Measurements from ENCODE around the gene CACNA1C.
A peak's percentile ranks its signal among the peaks of the same experiment; 100 is the strongest.

The CACNA1C gene

DNA sequence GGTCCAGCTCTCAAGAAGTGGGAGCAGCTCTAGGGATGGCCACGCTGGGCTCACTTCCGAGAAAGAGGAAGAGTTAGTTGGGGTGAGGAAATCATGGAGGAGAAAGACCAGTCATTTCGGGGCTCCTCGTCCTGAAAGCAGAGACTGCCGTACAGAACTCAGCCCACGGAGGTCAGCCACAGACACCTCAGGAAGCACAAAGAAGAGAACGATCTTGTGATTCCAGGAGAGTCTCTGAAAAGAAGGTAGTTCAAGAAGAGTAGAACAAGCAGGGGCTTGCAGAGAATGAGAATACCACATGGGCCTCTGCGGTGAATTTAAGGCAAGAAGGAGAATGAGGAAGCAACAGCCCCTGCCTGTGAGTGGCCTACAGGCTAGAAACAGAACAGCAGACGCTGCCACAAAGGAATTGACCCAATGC, 311.9 kb downstream of the CACNA1C start:
- no peak for DNase-seq (ENCODE audit: low spot score)

DNA sequence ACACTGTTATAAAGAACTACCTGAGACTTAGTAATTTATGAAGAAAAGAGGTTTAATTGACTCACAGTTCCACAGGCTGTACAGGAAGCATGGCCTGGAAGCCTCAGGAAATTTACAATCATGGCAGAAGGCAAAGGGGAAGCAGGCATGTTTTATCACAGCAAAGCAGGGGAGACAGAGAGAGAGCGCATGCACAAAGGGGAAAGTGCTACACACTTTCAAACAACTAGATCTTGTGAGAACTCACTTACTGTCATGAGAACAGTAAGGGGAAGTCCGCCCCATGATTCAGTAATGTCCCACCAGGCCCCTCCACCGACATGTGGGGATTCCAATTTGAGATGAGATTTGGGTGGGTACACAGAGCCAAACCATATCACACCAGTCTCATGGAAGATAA, 313.9 kb downstream of the CACNA1C start:
- no peak for DNase-seq (ENCODE audit: low spot score)

DNA sequence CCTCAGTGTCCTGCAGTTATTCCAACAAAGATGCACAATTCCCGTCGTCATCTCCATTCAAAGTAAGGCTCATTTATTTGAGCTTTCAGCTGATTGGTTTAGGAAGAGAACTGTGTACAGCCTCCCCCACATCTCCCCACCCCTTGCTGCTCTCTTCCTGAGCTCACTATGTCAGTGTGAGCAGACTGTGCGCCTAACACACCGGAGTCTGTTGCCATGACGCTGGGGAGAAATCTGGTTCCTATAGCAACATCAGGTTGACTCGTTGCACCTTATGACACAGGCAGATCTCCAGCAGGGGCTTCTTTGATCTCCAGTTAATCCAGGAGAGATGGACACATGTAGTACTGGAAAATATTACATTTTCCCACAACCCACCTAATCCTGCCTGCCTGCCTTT, 319.4 kb downstream of the CACNA1C start:
- no peak for DNase-seq (ENCODE audit: low spot score)

DNA sequence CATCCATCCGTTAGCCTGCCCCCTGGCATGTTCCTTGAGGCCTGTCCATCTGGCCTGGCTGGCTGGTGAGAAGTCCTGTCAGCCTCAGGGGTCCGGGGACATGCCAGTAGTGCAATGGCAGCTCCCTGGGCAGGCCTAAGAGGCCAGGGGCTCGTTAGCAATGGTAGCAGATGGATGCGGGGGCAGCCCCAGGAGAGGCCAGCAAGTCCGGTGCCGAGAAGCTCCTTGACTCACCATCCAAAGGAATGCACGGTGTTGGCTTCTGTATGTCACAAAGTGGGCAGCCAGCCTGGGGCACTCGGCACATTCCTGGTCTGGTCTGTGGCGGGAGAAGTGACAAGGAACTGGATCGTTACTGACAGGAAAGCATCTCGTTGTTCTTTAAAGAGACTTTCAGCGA, 319.9 kb downstream of the CACNA1C start:
- no peak for DNase-seq (ENCODE audit: low spot score)

DNA sequence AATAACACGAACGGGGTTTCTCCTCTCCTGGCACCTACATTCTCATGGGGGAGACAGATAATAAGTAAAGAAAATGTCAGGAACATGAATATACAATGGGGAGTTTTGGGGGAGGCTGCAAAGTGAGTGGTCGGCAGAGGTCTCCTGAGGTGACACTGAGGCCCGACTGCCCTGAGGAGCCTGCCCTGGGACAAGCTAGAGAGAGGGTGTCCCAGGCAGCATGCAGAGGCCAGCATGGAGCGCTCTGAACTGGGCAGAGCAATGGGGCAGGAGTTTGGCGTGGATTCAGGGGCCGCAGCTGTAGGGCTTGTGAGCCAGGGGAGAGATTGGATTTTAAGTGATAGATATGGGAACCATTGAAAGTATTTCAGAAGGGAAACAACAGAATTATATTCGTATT, 320.5 kb downstream of the CACNA1C start:
- DNase-seq (ENCODE audit: low spot score): no peak

DNA sequence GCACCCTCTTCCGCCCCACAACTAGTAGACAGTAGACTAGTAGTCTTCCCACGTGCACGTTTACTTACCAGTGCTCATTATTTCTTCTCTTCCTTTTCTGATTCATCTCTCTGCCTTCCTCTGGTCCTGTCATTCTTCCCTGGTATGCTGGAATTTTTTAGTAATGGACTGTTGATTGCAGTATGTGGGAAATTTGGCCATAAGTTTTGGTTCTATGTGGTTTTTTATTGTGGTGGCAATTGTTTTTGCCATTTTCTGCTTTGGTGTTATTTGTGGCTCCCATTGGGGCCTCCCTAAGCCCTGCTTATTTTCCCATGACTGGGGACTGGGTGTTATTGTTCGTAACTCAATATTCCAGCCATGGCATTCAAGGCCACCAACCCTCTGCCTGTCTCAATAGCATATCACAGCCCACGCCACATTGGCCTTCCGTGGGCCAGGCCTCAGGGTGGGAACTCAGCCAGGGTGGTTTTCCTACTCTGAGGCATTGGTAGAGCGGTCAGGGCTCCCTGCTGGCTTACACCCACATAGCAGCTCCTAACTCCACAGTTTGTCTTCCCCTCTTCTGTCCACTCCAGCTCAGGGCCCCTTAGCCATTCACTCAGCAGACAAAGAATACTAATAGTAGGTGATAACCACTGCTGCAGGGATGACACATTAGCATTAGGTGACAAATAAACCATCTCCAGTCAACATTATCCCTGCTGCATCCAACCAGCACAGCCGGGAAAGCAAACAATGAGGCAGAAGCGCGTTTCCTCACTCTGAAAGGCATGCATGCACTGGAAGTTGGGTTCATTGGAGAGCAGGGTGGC, 321.5 kb downstream of the CACNA1C start:
- peak; percentile 72 for DNase-seq (ENCODE audit: low spot score)

DNA sequence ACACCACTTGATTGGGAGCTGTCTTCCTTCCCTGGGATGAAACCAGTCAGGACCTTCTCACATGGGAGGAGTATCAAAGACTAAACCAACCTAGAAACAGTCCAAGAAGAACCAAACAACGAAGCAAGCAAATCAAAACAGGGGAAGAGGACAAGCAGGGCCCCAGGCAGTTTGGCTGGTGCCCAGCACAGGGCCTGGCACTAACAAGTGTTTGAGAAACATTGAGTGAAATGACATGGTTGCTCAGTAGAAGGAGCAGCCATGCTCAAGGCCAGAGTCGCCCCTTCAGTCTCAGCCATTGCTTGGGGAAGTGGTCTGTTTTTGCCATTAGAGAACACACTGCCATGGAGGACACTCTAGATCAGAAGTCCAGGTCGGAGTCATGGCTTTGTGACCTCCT, 323.1 kb downstream of the CACNA1C start:
- no peak for DNase-seq (ENCODE audit: low spot score)

DNA sequence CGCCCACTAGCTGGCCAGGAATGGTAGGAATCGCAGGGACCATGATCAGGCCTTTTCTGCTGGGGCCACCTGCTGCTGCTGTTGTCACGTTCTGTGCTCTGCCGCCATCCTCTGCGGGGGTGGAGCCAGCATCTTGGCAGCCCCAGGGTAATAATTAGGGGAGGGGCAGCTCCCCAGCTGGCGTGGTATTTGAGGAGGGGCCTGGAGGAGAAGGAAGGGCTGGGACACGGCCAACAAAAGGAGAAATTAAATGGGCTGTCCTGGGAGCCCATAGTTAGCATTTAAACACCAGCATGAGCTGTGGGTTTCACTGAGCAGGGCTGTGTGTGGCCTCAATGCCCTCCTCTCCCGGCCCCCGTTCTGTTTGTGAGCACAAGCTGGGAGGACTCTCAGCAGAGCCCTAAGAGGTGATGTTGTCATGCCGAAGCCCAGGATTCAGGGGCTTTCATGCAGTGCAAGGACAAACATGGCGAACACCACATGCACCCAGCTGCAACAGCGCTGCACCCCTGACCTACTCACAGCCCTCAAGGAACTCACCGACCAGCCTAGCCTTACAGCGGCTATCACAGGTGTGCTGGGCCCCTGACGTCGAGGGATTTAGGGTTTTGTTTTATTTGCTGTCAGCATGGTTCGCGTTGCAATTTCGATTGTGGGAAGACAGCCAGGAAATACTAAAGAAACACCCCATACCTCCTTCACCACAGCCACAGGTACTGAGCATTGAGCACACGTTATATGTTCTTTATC, 324.3 kb downstream of the CACNA1C start:
- DNase-seq (ENCODE audit: low spot score): no peak

DNA sequence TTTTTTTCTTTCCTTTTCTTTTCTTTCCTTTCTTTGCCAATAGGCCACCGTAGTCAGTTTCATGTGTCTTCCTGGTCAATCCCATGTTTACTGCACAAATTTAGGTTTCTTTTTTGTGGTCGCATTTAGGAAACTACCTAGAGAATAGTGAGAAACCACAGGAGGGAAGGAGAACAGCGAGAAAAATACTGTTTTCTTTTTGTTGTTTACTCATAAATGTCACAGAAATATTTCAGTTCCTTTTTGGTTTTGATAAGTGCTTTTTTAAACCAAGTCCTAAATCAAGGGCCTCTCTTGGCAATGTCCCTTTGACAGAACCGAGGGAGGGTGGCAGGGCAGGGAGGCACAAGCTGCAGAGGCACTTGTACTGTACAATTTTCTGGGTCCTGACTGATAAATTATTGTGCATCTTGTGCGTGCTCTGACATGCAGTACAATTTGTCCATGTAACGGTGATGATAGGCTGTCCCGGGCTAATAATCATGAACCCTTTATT, 326.1 kb downstream of the CACNA1C start:
- no peak for DNase-seq (ENCODE audit: low spot score)

DNA sequence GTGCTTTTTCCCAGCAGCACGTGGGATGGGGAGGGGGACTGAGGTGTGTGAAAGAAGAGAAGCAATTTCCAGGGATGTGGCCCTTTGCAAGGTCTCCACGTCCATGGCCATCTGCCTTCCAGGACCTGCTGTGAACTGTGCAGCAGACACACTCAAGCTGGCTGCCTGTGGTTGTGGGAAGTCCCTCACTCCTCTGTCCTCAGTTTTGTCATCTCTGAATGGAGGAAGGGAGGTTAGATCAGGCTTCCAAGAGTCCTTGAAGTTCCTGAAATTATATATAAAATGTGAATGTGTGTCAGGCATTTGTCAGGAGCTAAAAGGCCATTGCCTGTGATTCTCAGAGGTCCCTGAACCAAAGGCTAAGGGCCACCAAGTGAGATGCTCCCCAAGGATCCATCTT, 328.2 kb downstream of the CACNA1C start:
- no peak for DNase-seq (ENCODE audit: low spot score)

DNA sequence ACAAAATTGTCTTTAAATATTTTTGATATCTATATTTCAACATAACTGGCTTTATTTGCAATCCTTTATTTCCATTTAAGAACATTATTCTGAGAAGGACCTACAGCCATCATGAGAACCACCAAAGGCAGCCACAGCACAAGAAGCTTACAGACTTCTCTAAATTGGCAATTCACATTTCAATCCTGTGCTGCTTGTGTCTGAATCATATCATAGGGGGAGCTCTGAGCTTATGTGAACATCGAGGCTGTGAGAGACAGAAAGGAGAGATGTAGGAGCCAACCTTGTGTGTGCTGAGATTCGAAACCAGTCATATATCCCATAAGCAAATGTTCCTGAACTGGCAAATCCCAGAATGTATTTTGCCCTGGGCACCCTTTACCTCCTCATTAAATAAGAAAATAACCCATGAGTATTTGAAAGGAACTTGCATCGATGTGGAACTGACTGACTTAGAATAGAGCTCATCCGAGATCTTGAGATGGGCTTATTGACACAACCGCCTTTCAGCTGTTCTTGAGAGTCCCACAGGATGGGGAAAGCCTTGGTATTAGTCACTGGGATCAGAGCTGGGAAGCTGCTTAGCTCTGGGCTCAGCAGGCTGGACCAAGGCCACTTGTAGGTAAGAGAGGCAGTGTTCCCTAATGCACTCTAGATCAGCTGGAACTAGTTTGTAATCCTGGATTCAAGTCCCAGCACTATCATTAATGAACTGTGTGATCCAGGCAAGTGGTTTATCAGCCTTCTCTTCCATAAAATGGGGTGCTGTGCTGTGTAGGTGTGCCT, 329.8 kb downstream of the CACNA1C start:
- no peak for DNase-seq (ENCODE audit: low spot score)

DNA sequence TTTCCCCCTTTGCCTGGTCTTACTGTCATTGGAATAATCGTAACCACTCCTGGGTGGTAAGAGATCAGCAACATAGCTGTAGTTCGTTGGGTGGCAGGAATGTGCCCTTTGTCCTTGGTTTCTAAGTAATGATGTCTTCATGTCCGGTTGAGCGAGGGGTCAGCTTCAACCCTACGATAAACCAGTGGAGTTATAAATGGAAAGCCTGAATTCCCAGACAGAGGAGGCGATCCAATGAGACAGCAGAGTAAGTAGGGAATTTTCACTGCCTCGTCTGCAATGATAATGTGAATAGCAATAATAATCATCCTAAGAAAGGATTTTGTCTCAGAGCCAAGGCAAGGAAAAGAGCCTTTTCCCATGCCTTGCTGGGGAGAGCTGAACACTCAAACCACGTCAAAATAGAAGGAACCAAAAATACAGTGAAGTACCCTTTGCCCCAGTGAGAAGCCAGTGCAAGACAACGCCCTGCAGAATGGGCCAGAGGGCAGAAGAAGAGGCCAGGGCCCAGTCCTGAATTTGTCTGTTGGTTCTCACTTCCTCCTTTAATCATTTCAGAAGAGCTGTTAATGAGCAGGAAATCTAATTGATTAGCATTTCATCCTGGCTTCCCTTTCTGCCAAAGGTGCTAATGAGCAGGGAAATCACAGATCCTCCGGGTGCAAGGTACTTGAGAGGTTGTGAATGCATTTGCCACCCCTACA, 330.7 kb downstream of the CACNA1C start:
- DNase-seq (ENCODE audit: low spot score): no peak

DNA sequence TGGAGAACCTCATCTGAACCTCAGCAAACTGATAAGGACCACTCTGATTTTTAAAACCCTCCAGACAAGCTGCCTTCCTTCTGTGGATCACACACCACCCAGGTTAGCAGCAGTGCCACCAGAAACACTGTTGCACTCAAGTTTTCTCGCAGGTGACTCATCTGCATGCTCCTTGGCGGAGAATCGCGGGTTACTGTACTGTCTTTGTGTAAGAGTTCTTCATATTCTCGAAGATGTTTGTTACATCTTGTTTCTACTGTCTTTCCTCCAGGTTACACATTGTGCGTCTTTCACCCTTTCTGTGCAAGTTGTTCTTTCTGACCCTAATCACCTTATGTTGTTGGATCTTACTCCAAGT, 331.2 kb downstream of the CACNA1C start:
- no peak for DNase-seq (ENCODE audit: low spot score)

DNA sequence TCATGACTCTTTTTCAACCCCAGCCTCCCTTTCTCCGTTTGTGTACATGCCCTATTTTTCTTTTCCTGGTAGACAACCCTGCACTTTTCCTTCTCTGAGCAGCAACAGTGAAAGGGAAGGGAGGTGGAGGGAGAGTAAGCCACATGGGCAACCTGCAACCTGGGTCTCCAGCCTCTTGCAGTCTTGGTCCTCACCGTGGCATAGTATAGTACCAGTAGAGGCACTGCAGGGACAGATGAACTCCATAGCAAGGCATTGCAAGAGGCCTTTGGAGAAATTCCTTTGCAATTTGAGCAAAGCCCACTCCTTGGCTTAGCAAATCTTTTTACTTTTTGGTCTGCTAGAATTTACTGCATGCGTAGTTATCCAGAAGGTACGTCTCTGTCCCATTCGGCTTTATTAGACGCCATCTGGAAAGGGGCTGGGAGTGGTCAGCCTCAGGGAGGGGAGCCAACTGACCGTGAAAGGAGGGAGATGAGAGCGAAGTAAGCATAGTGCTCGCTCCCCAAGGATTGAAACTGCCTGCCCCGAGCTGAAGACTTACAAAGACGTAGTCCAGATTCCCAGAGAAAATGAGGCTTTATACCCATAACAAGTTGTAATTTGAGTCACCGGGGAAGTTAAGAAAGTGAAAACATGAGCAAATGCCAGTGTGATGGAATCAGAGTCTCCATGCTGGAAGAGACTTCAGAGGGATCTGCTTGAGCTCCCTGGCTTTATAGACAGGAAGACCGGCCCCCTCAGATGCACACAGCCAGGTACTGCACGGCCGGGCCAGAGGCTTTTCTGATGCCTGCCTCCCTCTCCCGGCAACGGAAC, 332.0 kb downstream of the CACNA1C start:
- DNase-seq (ENCODE audit: low spot score): peak; percentile 78

DNA sequence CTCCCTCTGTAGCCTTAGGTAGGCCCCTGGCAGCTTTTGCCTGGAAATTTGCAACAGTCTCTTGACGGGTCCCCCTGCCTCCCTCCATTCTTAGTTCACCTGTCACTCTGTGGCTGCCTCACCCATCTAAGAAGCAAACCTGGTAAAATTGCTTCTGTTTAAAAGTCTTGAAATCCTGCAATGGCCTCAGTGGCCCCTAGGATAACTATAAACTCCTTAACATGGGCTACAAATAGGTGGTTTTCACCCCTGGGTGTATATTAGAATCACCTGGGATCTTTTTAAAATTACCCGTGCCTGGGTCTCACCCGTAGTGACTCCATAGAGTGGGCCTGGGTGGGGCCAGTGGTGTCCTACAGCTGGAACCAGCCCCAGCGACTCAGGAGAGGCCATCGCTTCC, 332.7 kb downstream of the CACNA1C start:
- DNase-seq (ENCODE audit: low spot score): no peak

DNA sequence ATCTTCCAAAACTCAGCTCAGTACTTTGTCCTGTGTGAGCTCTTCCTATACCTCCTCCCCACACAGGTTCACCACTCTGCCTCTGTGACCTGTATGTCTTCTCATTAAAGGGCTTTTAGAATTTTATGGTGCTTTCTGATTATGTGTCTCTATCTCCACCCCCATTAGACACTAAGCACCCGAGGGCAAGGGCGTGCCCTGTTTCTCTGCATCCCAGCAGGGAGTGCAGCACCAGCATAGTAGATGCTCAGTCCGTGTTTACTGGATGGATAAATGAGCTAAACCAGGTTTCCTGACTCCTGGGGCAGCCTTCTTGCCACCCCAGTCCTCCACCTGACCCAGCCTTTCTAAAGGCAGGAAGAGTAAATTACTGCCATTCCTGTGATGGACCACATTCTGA, 333.8 kb downstream of the CACNA1C start:
- no peak for DNase-seq (ENCODE audit: low spot score)

DNA sequence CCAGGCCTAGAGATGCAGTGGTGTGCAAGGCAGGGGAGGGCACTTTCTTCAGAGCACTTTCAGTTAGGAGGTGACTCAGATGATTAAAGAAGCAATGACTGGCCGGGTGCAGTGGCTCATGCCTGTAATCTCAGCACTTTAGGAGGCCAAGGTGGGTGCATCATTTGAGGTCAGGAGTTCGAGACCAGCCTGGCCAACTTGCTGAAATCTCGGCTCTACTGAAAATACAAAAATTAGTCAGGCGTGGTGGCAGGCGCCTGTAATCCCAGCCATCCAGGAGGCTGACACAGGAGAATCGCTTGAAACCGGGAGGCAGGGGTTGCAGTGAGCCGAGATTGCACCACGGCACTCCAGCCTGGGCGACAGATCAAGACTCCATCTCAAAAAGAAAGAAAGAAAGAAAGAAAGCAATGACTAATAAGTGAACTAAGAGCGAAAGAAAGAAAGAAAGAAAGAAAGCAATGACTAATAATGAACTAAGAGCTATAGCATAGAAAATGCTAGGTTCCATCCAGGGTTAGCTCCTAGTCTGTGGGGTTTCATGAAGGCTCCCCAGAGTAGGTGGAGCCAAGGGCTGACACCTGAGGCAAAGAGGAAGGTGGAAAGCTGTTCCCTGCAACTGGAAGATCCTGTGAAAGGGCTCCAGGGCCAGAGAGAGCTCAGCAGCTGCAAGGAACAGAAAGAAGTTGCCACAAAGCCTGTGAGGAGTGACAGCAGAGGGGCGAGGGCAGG, 334.5 kb downstream of the CACNA1C start:
- no peak for DNase-seq (ENCODE audit: low spot score)

DNA sequence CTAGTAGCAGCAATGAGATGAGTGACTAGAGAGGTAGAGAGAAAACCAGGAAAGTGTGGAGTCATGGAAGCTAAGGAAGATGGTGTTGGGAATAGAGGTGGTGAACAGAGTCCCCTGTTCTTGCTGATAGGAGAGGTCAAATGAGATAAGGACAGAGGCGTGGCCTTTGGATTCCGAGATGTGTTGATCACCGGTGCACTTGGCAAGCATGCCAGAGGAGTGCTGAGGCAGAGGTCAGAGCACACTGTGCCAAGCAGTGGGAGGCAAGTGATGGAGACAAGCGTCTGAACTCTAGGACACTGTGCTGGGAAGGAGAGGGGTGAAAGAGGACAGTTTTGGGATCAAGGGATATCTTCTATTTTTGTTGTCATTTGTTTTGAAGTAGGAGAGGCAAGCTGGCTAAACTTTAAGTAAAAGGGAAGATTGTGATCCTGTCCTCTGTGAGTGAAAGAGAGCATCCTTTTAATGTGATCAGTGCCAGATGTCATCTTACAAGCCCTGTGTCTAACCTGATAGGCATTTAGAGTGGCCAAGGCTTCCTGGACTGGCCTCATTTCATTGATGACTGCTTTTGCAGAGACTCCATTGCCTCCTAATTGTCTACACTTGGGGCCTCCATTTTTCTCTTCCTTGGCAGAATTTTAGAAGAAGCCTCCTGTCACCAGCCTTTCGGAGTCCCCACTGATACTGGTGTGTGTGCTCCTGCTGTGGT, 336.4 kb downstream of the CACNA1C start:
- peak; percentile 56 for DNase-seq (ENCODE audit: low spot score)

DNA sequence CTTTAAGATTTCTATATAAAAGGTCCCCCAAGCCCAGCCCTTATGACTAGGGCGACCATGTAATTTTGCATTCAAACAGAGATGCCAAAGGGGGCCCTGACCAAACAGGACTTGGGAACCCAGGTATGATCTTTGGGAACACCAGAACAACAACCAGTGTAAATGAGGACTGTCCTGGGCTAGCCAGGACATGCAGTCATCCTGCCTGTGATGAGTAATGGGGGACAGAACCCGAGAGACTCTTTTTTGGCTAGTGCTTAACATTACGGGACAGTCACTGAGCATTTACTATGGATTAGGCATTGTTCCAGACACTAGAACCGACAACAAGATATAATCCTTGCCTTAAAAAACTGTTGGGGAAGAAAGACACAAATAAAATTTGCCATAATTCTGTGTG, 337.3 kb downstream of the CACNA1C start:
- DNase-seq (ENCODE audit: low spot score): no peak
